NCI-H69 (cell line): ENCODE measurements around the gene HJURP.

Experiments
- DNase-seq: peaks from one replicate; lab custom pipeline; 2025; lab: John Stamatoyannopoulos, UW

Gene HJURP

DNA sequence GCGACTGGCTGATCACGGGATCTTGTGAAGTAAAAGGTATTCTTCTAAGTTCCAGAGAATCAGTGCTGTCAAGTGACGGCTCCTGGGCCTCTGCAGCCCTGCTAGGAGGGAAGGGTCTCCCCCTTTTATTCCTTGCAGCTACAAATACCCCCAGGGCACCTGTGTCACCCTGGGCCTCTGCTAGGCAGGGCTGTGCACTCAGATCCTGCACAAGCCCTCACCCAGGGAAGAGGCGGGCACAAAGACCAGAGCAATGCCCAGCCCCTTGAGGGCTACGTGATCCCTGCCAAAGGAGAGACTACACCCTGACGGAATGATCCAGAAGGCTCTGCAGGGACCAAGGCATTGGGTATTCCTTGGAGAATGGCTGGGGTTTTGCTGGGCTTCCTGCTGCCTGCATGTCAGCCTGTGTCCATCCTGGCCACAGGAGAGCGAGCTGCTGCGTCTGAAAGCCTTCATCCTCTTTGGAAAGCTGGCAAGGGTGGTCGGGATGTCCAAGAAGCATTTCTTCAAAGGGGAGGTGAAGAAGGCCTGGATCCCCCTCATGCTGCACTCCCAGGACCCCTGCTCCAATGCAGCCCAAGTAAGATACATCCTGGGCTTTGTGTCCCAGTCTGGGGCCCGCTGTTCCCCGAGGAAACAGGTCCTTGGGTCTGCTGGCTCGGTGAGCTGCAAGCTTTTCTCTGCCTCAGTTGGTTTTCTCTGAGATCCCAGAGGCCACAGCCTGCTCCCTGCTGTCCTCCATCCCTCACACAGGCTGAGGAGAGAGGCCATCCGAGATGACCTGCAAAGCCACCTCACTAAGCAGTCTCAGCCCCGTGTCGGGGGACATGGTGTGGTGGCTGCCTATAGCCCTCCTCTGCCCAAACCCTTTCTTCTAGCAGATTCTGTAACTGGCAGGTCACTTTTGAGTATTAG is 24.9 kb downstream of the HJURP start:
- no peak for DNase-seq

DNA sequence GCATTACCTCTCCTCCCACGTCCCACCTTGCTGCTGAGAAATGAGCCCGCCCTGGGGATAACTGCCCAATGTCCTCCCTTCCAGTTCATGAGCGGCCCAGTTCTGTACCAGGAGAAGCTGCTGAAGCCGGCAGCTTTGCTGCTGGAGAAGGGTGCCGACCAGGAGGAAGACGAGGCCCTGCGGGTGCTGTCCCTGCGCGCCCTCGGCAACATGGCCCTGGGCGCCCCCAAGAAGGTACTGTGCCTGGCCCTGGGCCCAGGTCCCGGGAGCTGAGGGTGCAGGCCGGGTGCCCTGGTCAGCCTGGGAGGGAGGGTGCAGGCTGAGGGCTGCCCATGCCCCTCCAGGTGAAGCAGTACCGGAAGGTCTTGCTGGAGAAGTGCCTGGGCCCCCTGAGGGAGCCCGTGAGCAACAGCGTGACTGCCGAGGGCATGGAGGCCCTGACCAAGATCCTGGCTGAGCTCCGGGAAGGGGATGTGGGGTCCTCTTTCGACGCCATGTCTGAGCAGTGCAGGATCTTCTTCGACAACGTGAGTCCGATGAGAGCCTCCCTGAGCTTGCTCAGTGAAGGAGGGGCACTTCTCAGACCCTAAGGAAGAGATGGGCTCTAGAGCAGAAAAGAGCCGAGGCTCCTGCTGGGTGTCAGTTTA is 25.7 kb downstream of the HJURP start:
- no peak for DNase-seq

DNA sequence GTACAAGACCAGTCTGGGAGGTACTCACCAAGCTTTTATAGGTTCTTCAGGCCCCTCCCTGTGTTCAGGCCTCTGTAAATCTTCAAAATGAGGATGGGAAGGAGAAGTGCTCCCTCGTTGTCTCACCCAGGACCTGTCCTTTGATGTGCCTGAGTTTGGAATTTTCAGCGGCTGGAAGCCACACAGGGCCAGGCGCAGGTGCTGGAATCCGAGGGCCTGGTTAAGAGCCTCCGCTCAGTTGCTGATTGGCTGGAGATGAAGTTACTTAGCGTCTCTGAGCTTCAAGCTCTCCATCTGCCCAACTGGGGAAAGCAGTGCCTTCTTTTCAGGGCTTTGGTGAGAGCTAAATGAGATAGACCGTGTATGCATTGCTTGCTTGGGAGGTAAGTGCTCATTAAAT is 30.0 kb downstream of the HJURP start:
- no peak for DNase-seq

DNA sequence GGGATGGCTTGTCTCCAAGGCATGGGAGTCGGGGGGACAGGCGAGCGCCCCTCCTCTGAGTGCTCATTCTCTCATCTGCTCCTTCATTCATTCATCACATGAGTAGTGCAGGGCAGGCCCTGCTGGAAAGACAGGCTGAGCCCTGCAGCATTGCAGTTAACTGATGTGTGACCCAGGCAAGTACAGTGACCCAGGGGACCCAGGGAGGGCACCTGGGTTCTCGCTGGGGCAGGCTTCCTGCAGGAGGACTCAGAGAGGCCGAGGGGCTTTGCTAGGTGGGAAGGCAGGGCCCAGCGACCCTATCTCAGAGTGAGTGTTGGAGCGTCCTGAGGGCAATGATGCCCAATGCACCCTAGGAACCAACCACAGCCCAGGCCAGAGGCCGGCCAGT is 30.6 kb downstream of the HJURP start:
- DNase-seq, result no peak

DNA sequence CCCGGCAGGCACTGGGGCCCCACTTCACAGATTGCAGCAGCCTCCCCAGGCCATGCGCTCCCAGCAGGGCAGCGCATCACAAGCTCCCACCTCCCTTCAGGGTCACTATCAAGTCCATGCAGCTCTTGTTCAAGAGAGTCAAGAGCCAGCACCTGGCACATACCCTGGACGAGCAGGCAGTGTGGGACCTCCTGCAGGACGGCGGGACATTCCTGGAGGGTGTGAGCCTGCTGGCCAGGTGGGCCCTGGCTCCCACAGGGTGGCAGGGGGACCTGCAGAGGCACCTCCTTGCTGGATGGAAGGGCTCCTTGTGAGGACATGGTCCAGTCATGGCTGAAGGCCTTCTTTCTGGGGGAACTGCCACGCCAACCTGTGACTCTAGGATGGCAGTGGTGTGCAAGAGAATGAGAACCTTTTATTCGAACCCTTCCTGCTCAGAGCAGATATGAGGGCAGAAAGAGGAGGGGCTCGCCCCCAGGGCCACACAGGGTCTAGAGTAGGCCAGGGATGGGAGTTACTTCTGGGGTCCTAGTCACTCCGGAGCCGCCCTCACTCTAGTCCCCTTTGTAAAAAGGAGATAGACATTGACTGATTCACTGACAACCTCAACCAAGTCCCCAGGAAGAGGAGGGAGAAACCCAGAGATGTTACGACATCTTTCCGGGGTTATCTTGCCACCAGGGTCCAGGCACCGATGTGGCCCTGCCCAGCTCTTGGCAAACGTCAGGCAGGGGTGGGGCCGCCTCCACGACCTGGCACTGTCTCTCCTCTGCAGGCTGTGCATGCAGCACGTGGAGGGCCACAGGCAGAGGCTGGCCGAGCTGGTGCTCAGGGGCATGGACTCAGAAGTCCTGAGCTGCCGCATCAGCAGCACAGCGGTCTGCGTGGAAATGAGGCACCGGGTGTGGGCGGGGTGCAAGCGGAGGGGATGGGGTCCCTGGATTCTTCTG is 31.3 kb downstream of the HJURP start:
- DNase-seq, result no peak

DNA sequence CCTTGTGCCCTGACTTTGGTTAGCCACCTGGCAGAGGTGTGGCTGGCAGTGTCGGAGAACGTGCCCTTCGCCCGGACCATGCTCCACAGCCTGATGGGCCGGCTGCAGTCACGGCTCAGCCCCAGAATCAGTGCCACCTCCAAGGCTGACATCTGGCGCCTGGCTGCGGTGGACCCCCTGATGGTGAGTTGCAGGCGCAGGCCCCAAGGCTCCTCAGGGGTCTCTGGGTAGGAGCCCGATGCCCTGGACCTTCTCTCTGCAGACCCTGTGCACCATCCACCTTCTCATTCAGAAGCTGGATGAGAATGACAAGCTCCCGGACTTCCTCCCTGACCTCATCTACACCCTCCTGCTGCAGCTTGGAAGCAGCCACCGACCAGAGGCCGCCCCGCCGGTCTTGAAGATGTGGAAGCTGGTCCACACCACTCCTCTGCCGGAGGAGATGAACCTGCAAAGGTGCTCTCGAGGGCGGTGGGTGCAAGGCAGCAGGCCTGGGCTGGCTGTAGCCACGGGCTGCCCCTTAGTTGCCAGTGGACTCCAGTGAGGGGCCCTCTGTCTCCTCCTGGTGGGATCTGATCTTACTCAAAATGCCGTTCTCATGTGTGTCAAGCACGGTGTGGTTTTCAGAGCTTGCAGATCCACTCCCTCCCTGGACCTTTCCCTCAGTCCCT is 32.1 kb downstream of the HJURP start:
- no peak for DNase-seq

DNA sequence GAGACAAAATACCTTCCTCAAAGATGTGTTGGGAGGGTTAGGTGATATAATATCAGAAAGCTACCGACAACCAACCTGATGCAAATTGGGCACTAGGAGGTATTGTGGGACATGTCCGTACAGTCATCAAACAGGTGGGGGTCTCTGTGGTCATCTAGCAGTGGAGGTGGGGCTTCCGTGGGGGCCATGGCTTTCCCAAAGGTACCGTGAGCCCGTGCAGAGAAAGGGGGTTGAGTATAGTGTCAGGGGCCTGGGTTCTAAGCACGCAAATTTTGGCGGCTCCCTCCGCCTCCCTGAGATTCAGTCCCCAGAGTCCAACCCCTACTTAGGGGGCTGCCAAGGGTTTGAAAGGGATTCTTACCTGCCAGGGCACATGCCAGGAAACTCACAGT is 32.6 kb downstream of the HJURP start:
- no peak for DNase-seq

DNA sequence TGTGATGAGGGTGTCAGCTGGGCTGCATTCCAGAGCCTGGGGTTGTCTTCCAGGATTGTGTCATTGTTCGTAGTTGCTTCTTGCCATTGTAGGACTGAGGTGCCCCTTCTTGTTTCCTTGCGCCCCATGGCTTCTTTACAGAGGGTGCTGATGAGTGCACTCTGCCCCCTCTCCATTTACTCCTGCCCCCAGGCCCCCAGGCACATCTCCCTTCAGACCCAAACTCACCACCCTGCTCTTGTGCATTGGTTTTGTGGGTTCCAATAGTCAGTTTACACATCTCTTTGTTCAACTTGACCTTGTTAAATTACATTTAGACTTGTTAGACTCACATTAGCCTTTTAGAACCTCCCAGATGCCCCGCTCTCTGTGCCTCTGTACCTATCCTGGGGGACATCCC is 33.1 kb downstream of the HJURP start:
- DNase-seq, result no peak

DNA sequence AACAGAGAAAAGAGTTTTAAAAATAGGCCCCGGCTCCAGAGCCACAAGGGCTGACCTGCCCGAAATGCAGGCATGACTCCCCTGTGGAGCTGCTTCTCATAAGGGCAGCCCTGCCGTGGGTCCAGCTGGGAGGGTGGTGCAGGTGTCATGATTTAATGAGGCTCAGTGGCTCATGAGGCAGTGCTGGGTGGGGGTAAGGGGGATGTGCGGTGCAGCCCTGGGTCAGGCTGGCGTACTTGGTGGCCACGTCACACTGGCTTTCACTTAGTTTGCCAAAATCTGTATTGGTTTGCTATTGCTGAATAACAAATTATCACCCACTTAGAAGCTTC is 33.6 kb downstream of the HJURP start:
- DNase-seq, result no peak

DNA sequence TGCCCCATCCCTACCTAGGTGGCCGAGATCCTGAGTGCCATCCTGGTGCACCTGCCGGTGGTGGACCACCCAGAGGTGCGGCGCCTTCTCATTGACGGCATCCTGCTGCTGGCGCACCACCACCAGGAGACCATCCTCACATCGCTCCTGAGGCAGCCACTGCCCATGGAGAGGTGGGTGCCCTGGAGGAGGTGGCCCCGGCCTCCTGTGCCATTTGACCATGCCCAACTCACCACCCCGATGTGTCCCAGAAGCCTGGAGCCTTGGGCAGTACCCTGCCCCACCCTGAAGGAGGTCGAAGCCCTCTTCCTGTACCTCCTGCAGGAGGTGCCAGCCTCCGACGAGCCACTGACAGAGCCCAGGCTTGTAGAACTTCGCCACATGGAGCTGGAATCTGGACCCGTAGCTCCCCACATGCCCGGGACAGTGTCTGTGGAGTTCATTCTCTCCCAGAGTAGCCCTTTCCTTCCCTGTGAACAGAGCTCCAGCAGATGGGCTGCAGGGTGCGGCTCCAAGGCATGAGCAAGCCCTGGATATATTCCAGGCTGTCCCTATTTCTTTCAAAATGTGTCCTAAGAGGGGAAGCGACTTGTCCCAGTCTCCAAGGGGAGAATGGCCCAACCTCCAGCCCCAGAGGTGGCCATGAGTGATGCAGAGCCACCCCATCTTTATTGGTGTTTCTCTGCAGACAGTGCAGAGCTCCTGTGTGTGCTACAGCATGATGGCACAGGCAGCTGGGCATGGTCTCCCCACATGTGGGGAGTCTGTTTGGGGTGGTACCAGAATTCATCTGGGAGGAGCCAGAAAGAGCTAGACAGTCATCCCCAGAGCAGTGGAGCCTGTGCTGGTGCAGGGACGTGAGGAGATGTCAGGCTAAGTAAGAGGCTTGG is 34.2 kb downstream of the HJURP start:
- DNase-seq, result no peak

DNA sequence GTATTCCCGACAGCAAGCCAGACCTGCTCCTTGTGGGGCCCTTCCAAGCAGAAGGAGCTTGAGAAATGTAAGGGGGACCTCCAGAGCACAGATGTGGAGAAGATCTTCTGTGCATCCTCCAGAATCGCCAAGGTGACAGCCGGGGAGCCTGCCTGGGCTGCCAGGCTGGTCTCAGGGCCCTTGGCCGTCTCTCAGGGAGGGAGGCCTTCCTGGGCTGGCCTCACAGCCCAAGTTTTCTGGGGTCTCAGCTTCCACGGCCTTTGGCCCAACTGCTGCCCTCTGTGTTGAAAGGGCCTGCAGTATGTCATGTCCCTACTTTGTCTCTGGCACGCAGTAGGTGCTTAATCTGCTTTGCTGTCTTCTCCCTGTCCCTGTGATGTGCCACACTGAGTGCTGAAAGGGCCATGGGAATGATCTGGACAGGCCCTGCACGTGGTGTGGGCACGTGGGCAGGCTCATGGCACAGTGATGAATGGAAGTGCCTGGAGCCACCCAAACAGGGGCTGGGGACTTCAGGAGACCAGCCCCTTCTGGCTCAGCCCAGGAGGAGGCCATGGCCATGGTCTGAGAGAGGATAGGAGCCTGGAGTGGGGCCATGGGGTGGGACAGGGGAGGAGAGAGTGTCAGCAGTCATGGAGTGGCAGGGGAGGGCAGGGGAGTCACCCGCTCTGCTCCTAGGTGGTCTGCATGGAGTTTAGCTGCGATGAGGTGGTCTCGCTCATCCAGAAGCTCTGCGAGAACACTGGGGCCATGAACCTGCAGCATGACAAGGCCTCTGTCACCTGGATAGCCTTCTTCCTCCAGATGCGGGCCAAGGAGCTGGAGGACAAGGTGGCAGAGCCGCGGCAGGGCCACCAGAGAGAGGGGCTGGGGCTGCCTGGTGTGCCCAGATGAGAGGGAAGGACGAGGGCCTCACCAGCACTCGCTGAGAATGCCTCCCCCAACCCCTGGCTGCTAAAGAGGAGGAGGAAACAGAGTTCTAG is 35.4 kb downstream of the HJURP start:
- no peak for DNase-seq

DNA sequence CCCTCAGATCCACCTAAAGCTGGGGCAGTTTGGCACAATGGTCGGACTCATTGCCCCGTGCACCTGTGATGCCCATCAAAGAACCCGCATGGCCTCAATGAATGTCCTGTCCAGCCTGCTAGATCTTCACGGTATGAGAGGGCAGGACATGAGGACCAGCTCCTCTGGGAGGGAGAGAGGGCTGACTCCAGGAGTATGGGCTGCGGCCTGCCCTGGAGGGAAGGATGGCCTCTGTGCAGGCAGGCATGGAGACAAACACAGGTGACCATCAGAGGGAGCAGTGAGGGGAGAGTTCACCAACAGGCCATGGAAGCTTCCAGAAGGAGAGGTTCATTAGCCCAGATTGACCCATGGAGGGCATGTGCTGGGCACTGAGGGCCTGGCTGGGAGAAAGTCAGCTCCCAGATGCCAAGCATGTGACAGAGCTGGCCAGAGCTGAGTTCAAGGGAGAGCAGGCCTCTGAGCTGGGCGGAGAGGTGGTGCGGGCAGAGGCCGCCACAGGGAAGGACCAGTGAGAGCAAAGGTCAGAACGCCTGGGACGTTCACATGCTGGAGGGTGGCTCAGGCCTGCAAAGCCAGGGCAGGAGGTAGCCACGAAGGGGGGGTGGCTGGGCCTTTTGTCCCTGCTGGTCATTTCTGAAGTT is 36.2 kb downstream of the HJURP start:
- DNase-seq, result no peak

DNA sequence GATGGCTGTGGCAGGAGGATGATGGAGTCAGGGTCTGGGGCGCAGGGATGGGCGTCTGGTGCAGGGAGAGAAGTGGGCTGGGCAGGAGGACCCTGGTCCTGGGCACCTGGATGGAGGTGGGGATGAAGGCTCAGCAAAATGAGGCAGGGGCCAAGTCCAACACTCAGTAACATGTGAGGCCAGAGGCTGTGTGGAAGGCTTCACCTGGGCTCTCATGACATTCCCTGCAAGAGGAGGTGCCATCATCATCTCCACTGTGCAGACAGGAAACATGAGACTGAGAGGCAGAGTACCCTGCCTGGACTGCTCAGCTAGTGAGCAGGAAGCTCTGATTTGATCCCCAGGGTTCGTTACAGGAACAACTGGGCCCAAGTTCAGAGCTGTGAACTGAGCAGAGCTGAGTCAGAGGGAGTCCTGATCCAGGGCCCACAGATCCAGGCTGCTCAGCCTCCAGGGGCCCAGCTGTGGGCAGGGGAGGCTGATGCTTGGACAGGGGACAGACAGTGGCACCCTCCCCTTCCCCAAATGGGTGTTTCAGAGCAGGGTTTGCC is 36.9 kb downstream of the HJURP start:
- no peak for DNase-seq

DNA sequence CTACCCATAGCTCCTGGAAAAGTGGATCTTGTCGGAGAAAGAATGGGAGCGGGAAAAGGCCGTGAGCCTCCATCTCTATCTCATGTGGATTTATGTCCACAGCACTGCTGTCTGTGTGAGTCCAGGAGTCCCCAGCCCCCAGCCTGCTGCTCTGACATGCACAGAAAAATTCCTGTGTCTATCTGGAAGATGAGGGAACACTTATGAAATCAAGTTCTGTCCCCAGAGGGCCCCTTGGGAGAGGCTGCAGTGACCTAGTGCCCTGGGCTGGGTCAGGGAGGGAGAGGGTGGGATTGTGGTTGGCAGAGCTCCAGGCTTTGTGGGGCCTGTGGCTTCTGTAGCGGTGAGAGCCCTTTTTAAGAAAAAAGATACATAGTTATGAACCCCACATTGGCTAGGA is 37.6 kb downstream of the HJURP start:
- no peak for DNase-seq

DNA sequence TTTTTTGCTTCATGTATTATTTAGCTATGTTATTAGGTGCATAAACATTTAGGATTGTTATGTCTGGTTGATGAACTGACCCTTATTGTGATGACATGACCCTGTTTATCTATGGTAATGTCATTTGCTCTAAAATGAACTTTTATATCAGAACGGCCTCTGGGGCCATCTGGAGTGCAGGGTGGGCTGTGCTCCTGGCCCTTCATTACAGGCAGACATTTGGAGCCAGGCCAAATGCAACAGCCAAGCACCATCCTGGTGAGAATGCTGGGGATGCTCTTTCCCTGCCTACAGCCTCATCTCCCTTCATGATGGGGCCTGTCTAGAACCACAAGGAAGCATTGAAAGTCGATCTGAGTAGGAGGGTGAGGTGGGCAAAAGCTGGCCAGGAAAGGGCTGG is 38.0 kb downstream of the HJURP start:
- peak; percentile 46 for DNase-seq

DNA sequence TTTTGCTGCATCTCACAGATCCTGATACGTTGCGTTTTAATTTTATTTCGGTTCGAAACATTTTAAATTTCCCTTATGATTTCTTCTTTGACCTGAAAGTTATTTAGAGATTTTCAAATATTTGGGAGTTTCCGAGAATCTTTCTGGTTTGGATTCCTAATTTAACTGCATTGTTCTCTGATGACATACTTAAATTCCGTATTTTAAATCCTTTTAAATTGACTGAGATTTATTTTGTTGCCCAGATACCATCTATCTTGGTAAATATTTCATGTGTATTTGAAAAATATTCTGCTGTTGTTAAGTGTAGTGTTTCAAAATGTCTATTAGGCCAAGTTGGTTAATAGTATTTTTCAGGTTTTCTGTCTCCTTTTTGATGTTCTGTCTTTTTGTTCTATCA is 38.5 kb downstream of the HJURP start:
- no peak for DNase-seq

DNA sequence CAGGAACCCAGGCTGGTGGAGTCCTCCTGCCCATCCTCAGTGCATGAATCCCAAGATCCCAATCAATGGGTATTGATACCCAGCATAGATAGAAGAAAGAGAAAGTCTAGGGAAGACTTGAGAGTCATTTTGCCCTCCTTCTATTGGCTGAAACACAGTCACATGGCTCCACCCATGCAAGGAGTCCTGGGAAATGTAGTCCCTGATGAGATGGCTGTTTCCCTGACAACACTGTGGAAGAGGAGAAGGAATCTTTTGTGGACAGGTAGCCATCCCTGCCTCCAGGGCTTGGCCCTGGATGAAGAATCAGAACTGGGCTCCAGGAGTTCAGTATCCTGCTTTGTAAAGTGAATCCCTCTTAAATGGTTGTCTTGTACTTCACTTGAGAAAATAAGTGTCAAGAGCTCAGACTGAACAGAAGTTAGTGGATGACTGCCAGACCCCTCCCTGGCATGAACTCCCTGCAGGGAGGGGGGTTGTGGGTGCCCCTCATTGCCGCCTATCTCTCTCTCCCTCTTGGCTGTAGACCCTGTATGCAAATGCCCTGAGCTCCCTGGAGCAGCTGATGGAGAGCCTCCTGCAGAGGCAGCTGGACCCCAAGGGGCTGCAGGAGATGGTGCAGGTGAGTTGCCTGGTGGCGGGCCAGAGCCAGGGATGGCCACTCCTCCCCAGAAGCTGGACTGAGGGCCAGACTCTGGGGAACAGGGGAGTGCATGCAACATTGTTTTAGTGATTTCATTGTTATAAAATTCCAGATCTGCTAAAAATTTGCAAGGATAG is 40.1 kb downstream of the HJURP start:
- DNase-seq, result no peak
